HG02840 (cell line): Measurements from ENCODE around the gene SPOCK2.

ENCODE experiments used
- ATAC-seq: cut with Tn5 transposase; IDR thresholded peaks from one replicate; pipeline ENCODE4 v1.9.1; 2021; ENCODE audit warnings: mild to moderate bottlenecking, moderate library complexity, moderate number of reproducible peaks; ENCODE audit not compliant: unreplicated experiment, low FRiP score

The SPOCK2 gene

DNA sequence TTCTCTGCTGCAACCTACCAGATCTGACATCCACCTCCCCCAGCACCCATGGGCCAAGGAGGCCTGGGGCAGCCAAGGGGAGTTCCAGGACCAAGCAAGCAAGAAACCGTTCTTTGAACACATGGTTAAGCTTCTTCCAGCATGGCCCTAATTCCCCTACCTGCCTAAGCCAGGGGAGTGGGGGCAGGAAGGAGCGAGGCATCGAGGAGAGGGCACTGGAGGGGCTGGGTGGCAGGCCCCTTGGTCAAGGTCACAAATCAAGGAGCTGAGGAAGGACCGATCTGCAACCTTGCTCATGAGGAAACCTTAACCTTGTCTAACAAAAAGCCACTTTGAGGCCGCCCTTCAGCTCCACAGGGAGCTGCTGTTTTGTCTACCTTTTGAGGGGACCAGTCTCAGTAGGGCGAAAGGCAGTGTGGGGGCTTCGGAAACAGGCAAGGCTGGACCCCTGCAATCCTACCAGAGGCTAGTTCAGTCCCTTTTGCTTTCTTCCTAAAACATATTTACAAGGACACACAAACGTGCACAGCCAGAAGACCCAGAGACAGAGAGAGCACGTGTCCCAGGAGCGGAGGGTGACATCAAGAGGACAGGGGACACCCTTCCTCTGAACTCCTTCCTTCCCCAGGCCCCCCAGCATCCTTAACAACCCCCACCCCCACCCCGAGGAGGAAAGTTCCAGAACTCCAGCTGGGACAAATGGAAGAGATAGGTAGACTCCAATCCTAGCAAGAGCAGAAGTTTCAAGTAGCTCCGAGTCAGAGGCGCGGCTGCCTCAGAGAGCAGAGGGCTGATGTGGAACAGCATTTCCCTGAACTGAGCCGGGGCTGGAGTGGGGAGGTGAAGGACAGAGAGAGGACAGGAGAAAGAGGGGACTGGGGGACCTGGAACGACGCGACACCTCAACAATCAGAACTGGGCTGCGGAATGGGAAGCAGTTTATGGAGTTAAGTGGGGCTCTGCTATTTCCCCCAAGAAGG is 28.2 kb downstream of the SPOCK2 start:
- ATAC-seq, result no peak

GRCh38 chr10:72058989-72059842 is 29.1 kb downstream of the SPOCK2 start:
- no peak for ATAC-seq

GRCh38 chr10:72058347-72058898 is 29.9 kb downstream of the SPOCK2 start:
- no peak for ATAC-seq

DNA sequence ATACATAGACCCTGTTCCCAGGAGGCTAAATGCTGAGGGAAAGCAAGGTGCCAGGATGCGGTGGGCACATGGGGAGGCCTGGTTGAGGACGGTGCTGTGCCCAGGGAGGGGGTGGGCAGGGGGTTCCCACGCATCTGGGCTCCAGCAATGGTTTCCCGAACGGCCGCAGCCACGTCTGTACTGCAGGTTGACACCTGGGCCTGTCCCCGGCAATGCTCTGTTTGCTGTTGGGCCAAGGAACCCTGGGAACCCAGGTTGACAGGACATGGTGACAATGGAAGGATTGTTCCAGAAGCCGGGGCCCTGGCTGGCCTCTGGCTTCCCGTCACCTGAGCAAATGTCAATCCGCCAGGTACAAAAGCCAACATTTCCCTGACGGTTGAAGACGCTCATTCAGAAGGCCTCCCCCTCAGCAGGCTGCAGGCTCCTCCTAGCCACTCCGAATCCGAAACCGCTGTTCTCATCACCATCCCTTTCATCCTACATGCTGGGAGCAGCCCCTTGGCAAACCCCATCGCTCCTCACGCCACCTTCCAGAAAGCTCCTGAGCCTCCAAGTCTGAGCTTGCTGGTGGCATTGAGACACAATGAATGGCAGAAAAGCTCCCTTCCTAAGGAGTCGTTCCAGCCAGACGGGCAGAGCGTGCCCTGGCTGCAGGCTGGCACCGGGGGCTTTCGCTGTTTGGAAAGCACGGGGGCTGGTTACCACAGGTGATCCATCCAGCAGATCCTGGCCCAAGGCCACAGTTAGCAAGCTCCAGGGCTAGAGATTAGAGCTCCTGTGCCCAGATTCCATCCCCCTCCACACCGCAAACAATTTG is 31.2 kb downstream of the SPOCK2 start:
- no peak for ATAC-seq

GRCh38 chr10:72056113-72056512 is 32.2 kb downstream of the SPOCK2 start:
- no peak for ATAC-seq

DNA sequence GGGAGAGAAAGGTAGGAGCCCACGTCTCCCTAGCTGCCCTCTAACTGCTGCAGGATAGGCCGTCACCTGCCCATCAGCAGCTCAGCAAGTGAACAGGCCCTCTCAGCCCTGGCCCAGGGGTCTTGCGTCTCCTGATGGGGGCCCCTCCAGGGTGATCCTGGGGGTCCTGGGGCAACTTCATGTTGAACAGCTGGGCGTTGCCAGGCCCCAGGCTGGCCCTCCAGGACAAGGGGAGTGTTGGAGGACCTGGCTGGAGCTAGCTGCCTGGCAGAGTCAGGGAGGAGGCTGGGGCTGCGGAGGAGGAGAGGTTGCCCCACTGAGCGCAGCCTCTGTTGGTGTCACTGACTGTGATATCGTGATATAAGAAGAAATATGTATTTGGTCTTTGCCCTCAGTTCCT is 34.7 kb downstream of the SPOCK2 start:
- no peak for ATAC-seq

GRCh38 chr10:72050873-72051272 is 37.5 kb downstream of the SPOCK2 start:
- ATAC-seq, result no peak

GRCh38 chr10:72049969-72050781 is 38.2 kb downstream of the SPOCK2 start:
- no peak for ATAC-seq

- ATAC-seq, result no peak
These were observed 38.9 kb downstream of the SPOCK2 start for GRCh38 chr10:72049472-72049871.

DNA sequence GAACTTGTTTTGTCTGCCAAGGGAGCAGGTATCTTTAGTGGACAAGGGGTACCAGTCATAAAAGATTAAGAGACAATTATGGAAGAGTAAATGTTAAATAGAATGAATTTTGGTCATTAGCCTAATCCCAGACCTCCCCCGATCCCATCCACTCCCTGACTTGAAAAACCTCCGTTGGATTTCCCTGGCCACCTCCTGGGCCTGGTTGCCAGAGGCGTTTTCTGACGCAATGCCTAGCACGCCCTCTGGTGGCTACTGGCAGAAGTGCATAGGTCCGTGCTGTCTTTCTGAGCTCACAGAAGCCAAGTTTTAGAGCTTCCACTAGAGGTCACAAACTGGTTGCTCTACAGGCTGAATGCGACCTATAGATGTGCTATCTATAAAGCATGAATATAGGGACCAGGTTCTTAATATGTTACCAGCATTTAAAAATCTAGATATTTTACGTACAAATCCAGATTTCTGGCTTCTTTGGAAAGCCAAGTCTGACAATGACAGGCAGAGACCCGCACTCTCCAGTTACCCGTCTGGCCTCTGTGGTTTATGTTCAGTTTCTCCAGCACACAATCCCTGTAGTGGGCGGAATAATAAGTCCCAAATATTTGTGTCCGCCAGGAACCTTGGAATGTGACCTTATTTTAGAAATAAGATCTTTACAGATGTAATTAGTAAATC is 39.8 kb downstream of the SPOCK2 start:
- no peak for ATAC-seq

DNA sequence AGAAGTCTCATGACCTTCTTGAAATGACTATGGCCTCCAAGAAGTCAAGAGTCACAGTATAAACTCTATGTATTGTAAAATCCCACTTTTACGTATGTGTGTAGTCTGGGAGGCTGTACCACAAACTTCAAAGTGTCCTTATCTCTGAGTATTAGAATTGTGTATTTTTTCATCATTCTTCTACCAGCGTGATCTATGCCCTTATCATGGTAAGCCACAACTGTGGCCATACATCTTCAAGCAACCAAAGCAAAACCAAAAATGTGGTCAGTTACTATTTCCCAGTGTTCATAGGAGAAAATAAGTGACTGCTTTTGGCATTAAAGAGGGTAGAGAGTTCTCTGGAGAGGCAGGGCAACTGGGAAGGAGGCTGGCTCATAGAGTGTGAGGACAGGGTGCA is 42.8 kb downstream of the SPOCK2 start:
- ATAC-seq, result no peak

DNA sequence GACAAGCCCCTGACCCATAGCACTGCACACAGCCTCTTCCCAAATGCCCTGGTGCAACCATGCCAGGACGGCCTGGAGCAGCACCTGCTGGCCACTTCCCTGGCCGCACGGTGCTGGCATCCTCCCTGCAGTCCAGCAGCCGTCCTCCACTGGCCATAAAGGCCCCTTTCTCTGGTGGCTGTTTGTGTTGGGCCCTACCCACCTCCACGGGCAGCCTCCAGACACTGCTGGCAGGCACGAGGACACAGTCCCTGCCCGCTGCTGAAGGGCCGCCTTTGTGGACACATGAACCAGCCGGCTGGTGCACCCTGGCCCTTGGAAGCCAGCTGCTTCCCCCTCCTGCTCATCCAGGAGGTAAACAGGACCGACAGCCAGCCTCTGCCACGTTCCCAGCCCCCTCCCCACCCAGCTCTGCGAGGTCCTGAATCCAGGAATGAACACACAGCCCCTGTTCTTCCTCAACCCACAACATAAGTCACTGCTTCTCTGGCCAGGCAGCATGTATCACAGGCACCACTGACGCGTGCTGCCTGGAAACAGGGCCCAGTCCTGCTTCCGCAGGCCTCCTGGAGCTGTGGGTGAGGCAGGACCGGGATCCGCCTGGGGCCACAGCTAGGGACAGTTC is 43.8 kb downstream of the SPOCK2 start:
- ATAC-seq, result no peak

GRCh38 chr10:72043016-72043834 is 45.1 kb downstream of the SPOCK2 start:
- ATAC-seq, result no peak

- no peak for ATAC-seq
These were observed 46.9 kb downstream of the SPOCK2 start for GRCh38 chr10:72041491-72041890.

GRCh38 chr10:72039377-72039776 is 49.0 kb downstream of the SPOCK2 start:
- no peak for ATAC-seq

DNA sequence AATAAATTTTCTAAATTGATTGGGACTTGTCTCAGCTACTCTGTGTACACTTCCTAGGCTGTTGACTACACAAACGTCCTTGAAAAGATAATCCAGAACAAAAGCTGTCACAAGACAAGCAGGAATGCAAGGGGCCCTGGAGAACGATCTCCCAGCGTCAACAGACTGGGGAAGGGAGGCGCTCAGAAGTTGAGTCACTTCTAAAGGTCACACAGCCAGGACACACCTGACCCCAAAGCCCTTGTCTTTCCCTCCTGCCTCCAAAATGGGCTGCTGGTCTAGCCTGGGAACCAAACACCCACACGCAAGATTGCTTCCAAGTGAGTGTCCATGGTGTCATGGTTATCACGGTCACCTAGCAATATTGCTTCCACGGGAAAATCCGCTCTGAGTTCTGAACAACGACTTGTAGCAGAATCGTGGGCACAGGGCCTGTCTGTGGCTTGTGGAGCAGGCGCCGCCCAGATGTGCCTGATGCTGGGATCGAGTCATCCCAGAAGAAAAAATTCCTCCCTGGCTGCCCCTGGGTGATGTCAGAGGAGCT is 49.8 kb downstream of the SPOCK2 start:
- ATAC-seq, result no peak

GRCh38 chr10:72037811-72038210 is 50.5 kb downstream of the SPOCK2 start:
- ATAC-seq, result no peak
